Measurements from ENCODE around the gene CSMD2.

The CSMD2 gene

DNA sequence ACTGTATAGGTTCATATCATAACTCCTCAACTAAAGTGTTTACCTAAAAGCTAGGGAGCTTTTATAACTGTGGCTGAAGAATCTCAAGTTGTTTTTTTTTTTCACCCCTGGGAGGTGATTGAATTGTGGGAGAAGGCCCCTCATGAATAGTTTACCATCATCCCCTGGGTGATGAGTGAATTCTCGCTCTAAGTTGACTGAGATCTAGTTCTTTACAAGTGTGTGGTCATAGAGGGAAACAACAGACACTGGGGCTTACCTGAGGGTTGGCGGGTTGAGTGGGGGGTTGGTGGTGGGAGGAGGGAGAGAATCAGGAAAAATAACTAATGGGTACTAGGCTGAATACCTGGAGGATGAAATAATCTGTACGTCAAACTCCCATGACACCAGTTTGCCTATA, 700.5 kb downstream of the CSMD2 start:
- DNase-seq = no peak
